Left lung (tissue), 10 donors: ENCODE data around the gene UBE3B. TPM values are rescaled to one million over a fixed set of nuclear protein-coding genes. Genes with fewer than 3 reads are reported as not detected.
A peak's percentile ranks its signal among the peaks of the same experiment; 100 is the strongest.

Source experiments
- ATAC-seq: fragments of 200-7000 bp; cut with Tn5 transposase; one replicate; pipeline ENCODE4 v1.9.1; 2020; ENCODE audit warnings: moderate library complexity
- DNase-seq, 4 donors: peaks; one replicate each; pipeline ENCODE4 v3.0.0-alpha.2; 2013 to 2020
- H3K27ac ChIP-seq, 2 donors: fragments of 200-600 bp; sonication (generic) in 1 of 2; one replicate each; pipeline versions ENCODE4 v1.5.0 to v1.8.0; 2020 to 2021
- H3K27me3 ChIP-seq, 2 donors: fragments of 200-600 bp; sonication (generic) in 1 of 2; one replicate each; pipeline versions ENCODE4 v1.5.0 to v1.8.0; 2020 to 2021
- H3K36me3 ChIP-seq, 2 donors: fragments of 200-600 bp; sonication (generic) in 1 of 2; one replicate each; pipeline versions ENCODE4 v1.5.0 to v1.8.0; 2020 to 2021
- H3K4me1 ChIP-seq, 2 donors: fragments of 200-600 bp; one replicate each; pipeline ENCODE4 v1.8.0; 2021
- H3K4me3 ChIP-seq, 2 donors: fragments of 200-600 bp; sonication (generic) in 1 of 2; one replicate each; pipeline versions ENCODE4 v1.5.0 to v1.8.0; 2020 to 2021; ENCODE audit warnings: mild to moderate bottlenecking in 1 of 2
- H3K9me3 ChIP-seq, 2 donors: fragments of 200-600 bp; sonication (generic) in 1 of 2; one replicate each; pipeline versions ENCODE4 v1.5.0 to v1.8.0; 2020 to 2021
- intact Hi-C, 2 donors: fragments of 100-400 bp; cut with DNase I; formaldehyde crosslinking; loops; one replicate each; pipeline versions ENCODE4 v1.11.2 to v1.14.2; 2022
- polyA plus RNA-seq, 6 donors: library from polyadenylated mRNA; unstranded; fragments of 120-200 nt; gene quantifications; one replicate each; pipeline ENCODE4 v1.2.1, GENCODE V29; 2013; ENCODE audit not compliant: insufficient read length in 6 of 6
- total RNA-seq, 2 donors: library from RNA; stranded (reverse); fragmentation: NEBNext Ultra II Directional; extraction: Animal tissue kit (Norgen Biotek cat#: 25700); gene quantifications; one replicate each; pipeline ENCODE4 v1.2.1, GENCODE V29; 2021
- TF ChIP-seq, protein P1 (sequence below), 2 donors: fragments of 200-600 bp; sonication (generic) in 1 of 2; IDR thresholded peaks; one replicate each; pipeline versions ENCODE4 v1.5.0 to v1.8.0; 2021; ENCODE audit warnings: antibody characterized with exemption in 2 of 2
- donor health status: DM: no; HTN: yes; CAD: no.
- donor health status: DM: no; HTN: no; CAD: no.

UBE3B gene
- total and polyA plus RNA-seq, 8 donors: 30.5 to 42.5 (median 34.3) TPM

GRCh38 chr12:109582636-109583035 is 105.2 kb downstream of the UBE3B start:
- peaks cover 0 to 11% of the 10 kb centered on the region in 2 donors for H3K4me1 ChIP-seq
- peak; percentile 94 for ATAC-seq
- intact Hi-C loops: no loop called here
- TF ChIP-seq, protein P1, sequence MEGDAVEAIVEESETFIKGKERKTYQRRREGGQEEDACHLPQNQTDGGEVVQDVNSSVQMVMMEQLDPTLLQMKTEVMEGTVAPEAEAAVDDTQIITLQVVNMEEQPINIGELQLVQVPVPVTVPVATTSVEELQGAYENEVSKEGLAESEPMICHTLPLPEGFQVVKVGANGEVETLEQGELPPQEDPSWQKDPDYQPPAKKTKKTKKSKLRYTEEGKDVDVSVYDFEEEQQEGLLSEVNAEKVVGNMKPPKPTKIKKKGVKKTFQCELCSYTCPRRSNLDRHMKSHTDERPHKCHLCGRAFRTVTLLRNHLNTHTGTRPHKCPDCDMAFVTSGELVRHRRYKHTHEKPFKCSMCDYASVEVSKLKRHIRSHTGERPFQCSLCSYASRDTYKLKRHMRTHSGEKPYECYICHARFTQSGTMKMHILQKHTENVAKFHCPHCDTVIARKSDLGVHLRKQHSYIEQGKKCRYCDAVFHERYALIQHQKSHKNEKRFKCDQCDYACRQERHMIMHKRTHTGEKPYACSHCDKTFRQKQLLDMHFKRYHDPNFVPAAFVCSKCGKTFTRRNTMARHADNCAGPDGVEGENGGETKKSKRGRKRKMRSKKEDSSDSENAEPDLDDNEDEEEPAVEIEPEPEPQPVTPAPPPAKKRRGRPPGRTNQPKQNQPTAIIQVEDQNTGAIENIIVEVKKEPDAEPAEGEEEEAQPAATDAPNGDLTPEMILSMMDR (IDR thresholded peaks at IDR 0.05): no peak
- H3K9me3 ChIP-seq: no peaks in the 10 kb centered on the region
- DNase-seq: peak in 3 of 4 donors; percentile 47 to 88 (median 87)
- no peak overlapping the region for H3K4me3 ChIP-seq
- peak overlapping the region in 1 of 2 donors; percentile 48 for H3K27ac ChIP-seq
- H3K27me3 ChIP-seq: no peaks in the 10 kb centered on the region
- H3K36me3 ChIP-seq: peaks cover 0 to 82% of the 10 kb centered on the region in 2 donors

- peaks cover 0 to 11% of the 10 kb centered on the region in 2 donors for H3K4me1 ChIP-seq
- H3K27ac ChIP-seq: no peak overlapping the region
- H3K36me3 ChIP-seq: peaks cover 0 to 82% of the 10 kb centered on the region in 2 donors
- TF ChIP-seq, protein P1 (IDR thresholded peaks at IDR 0.05): no peak
- intact Hi-C loops: no loop called here
- H3K9me3 ChIP-seq: no peaks in the 10 kb centered on the region
- no peak for DNase-seq
- ATAC-seq: no peak
- no peak overlapping the region for H3K4me3 ChIP-seq
- no peaks in the 10 kb centered on the region for H3K27me3 ChIP-seq
Measured at GRCh38 chr12:109583733-109584132, 106.3 kb downstream of the UBE3B start.

Other genes with a start within 250 kb of the UBE3B start
- not detected for gene FOXN4, start 168.3 kb upstream of the UBE3B start, total RNA-seq
- 1 to 10 TPM in 3 of 6 donors, under 1 TPM in 3; 0.51 to 2.0 (median 1.1) TPM for gene FOXN4, start 168.3 kb upstream of the UBE3B start, polyA plus RNA-seq
- under 1 TPM; 0.20 to 0.31 TPM for gene MYO1H, start 129.7 kb upstream of the UBE3B start, total RNA-seq
- gene MYO1H, start 129.7 kb upstream of the UBE3B start, polyA plus RNA-seq: under 1 TPM; 0.27 to 0.93 (median 0.34) TPM
- 10 to 100 TPM; 58.3 to 68.2 TPM for gene KCTD10, start 334 bp upstream of the UBE3B start, total RNA-seq
- gene KCTD10, start 334 bp upstream of the UBE3B start, polyA plus RNA-seq: 10 to 100 TPM; 42.7 to 51.0 (median 47.3) TPM
- 10 to 100 TPM; 43.9 to 76.1 TPM for gene MMAB, start 95.9 kb downstream of the UBE3B start, total RNA-seq
- 10 to 100 TPM; 24.9 to 36.2 (median 28.7) TPM for gene MMAB, start 95.9 kb downstream of the UBE3B start, polyA plus RNA-seq
- 10 to 100 TPM; 23.3 to 46.1 TPM for gene MVK, start 96.2 kb downstream of the UBE3B start, total RNA-seq
- 10 to 100 TPM; 11.1 to 20.7 (median 15.7) TPM for gene MVK, start 96.2 kb downstream of the UBE3B start, polyA plus RNA-seq
- gene FAM222A, start 236.2 kb downstream of the UBE3B start, total RNA-seq: 1 to 10 TPM; 2.9 to 3.1 TPM
- 1 to 10 TPM; 1.8 to 4.0 (median 2.3) TPM for gene FAM222A, start 236.2 kb downstream of the UBE3B start, polyA plus RNA-seq